ENCODE measurements around the gene RNF151.

The RNF151 gene

DNA sequence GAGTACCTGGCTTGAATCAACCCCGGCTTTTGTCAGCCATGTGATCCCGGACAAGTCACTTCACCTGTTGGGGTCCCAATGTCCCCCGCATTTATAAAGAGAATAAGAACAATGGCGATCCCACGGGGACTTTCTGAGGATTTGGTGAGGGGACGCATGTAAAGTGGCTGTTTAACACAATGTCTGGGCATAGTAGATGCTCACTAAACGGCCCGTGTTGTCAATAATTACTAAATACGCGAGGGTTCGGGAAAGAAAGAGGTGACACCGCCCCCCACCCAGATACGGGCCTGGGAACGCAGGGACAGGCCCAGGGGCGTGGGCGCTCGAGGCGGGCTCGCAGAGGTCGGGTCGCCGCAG lies 24.9 kb downstream of the RNF151 start:
- DNase-seq (ENCODE audit: low read depth), result no peak

DNA sequence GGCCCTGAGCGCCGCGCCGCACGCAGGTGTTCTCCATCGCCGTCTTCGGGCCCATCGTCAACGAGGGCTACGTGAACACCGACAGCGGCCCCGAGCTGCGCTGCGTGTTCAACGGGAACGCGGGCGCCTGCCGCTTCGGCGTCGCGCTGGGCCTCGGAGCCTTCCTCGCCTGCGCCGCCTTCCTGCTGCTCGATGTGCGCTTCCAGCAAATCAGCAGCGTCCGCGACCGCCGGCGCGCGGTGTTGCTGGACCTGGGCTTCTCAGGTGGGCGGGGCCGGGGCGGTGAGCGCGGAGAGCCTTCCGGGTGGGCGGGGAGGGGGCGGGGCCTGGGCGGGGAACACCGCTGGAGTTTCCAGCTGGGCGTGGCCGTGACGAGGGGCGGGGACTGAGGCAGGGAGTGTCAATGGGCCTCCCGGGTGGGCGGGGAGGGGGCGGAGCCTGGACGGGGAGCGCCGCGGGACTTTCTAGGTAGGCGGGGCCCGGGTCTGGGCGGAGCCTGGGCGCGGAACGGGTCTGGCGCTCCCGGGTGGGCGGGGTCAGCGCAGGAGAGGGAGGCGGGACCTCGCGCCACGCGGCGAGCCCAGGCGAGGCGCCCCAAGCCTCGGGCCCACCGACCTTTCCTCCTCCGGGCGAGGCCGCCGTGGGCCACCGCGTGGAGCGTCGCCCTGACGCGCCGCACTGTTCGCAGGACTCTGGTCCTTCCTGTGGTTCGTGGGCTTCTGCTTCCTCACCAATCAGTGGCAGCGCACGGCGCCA lies 25.5 kb downstream of the RNF151 start:
- no peak for DNase-seq (ENCODE audit: low read depth)

DNA sequence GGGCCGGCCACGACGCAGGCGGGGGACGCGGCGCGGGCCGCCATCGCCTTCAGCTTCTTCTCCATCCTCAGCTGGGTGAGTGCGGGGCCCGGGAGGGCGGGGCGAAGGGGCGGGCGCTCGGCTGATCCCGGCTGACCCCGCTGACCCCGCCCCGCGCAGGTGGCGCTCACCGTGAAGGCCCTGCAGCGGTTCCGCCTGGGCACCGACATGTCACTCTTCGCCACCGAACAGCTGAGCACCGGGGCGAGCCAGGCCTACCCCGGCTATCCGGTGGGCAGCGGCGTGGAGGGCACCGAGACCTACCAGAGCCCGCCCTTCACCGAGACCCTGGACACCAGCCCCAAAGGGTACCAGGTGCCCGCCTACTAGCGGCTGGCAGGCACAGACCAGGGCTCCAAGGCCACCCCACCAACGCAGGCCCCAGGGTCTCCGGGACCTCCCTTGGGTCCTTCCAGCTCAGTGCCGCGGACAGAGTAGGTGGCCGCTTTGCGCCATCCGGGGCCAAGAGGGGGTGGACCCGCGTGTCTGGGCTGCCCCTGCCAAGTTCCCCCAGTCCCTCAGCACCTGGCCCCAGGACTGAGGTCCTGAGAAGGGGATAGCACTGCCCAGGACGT lies 26.2 kb downstream of the RNF151 start:
- DNase-seq (ENCODE audit: low read depth), result no peak

DNA sequence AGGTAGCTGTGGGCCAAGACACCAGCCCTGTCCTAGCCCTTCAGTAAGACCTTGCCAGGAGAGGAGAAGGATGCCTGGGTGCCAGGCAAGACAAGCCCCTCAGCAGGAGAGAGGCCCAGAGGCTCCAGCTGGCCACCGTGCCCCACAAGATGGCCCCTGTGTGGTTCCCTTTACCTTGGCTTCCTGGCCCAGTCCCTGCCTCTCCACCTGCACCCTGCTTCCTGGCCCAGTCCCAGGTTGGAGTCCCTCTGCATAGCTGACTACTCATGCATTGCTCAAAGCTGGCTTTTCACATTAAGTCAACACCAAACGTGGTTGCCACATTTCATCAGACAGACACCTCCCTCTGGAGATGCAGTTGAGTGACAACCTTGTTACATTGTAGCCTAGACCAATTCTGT lies 27.1 kb downstream of the RNF151 start:
- DNase-seq (ENCODE audit: low read depth), result no peak

DNA sequence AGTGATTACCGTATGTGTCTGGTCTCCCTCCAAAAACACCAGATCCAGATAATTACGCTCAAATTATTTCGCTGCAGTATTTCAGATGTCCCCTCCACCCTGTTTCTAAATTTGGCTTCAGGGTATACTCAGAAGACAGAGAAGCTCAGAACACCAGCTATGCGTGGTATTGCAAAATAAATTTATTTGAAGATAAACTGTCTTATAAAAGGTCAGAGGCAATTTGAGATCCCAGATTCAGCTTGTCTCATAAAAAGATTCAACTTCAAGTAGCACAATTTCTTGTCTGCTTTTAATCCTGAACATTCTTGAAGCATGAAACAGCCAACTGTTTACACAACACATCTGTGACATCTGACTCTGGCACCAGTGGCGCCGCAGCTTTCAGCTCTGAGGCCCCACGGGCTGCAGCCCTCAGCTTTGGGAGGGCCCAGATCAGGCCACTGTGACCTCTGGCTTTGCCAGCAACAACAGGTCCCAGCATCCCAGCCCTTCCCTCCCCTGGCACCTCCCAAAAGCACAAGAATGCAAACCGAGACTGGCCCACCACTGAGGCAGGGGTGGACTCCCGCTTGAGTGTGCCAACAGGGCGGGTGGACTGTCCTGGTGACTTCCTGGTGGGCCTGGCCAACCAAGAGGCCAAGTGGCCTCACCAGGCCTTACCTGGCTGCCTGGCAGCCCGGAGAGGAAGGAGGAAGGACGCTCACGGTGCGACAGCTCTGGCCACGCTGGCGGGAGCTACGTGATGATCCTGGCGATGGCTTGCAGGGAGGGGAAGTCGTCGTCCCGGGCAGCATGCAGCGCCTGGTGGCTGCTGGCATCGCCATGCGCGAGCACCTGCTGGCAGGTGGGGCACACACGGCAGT lies 31.1 kb downstream of the RNF151 start:
- DNase-seq (ENCODE audit: low read depth), result no peak

DNA sequence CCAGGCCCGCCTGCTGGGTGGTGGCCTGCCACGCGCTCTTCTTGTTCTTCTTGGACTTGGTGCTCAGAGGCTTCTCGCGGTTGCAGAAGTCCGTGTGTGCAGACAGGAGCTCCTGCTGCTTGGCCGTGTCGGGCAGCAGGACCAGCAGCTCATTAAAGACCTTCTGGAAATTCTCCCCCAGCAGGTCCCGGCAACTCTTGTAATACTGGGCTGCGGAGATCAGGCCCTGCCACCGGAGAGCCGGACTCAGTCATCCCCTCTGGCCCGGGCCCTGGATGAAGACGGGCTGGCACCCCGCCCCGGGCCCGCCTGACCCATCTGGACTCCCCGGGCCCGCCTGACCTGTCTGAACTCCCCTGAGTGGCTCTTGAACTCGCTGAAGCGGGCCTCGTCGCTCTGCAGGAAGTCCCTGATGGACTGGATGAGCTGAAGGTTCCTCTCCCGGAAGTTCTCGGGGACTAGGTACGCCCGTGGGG lies 31.7 kb downstream of the RNF151 start:
- no peak for DNase-seq (ENCODE audit: low read depth)

DNA sequence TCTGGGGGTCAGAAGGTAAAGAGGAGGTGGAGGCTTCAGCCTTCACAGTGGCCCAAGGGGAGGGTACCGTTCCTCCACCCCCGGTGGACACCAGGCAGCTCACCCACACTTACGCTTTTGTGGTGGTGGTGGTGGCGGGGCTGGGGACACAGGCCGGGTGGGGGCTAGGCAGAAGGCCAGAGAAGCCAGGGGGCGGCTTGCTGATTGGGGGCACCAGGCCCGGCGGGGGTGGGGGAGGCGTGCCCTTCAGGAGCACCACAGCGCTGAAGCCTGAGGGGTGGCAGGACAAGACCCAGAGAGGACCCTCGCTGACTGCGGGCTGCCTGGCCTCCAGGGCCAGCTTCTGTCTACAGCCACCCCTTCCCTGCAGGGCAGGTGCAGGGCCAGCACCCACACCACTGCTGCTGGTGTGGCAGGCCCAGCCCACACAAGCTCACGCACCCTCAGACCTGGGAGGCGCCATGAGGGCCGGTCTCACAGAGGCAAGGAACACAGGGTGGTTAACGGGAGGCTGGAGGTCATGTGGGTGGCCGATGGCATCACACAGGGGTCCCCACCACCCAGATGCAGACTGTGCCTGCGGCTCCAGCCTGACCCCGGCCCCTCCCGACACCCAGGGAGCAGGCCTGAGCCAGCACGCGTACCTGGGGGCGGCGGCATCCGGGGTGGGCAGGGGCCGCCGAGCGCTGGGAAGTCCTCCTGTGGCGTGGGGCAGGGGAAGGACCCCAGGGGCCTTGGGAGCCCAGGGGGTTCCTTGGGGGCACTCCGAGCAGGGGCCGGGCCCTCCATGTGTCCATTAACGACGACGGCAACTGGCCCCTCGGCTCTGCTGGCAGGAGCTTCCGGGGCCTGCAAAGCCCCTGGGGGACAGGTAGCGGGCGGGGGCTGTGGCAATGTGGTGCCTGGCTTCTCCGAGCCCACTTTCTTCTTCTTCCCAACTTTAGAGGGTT lies 32.5 kb downstream of the RNF151 start:
- DNase-seq (ENCODE audit: low read depth), result no peak

DNA sequence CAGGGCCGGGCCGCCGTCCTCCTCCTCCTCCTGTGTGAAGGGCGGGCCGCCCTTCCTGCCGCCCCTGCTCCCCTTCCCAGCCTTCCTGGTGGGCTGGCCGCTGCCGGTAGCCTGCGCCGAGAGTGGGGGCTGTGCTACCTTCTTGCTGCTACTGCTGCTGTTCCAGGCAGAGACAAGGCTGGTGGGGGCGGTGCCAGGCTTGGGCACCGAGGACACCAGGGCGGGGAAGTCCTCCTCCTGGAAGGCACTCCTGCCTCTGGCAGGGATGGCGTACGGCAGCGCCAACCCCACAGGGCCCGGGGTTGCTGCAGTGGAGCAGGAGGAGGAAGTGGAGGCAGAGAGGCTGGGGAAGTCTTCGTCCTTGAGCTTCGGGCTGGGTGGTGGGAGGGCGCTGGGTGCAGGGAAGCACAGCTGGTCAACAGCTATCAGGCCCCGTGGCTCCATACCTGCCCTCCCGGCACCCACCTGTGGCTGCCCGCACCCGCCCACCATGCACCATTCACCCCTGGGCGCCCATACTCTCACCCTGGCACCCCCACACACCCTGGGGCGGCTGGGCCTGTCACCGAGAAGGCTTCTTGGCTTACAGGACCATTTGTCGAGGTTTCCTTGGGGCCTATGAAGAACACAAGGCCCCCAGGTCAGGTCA lies 33.3 kb downstream of the RNF151 start:
- no peak for DNase-seq (ENCODE audit: low read depth)

DNA sequence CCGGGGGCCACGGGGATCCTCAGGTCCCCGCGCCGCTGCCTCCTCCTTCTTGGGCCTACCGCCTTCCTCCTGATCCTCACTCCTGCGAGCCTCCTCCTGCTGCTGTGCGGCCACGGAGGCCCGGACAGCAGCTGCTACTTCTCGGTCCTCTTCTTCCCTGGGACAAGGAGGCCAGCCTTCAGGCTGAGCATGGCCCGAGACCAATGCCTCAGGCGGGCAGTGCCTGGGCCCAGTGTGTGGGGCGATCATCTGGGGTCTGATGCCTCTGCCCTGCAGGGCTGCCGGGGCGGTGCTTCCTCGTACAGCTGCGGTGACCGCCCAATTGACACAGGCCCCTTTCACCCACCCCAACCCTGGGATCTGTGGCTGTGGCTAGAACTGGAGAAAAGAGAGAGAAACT lies 34.4 kb downstream of the RNF151 start:
- DNase-seq (ENCODE audit: low read depth), result no peak

DNA sequence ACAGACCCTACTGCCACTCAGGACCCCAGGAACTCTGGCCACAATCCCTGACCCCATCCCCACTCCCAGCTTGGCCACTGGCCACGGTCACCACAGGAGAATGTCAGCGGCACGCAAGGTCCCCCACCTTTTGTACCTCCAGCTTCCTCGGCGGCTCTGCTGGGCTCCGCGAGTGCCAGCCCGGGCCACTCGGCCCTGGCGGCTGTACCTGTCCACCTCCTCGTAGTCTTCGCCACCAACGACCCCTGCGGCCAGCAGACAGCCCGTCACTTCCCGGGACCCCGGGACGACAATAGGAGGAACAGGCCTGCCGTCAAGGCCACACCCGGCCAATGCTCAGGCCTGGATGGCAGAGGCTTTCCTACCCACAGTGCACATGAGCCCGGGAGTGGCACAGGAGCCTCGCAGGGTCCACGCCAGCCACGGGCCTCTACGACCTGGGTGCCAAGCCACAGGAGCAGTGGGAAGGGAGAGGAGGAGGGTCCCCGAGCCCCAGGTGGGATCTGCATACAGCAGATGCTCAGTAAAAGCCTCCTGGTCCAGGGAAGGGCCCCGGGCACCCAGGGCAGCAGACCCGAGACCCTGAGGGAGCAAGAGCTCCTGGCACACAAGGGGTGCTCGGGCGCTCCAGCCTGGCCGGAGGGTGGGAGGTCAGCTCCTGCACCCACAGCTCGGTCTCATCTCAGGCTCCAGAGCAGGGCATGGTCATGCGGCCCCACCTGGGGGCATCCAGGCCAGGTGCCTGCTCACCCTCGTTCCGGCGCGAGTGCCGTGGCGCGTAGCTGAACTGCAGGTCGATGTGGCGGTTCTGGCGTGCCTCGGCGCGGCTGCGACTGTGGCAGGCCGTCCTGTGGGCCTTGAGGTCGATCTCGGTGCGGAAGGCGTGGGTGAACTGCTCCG lies 35.0 kb downstream of the RNF151 start:
- no peak for DNase-seq (ENCODE audit: low read depth)

DNA sequence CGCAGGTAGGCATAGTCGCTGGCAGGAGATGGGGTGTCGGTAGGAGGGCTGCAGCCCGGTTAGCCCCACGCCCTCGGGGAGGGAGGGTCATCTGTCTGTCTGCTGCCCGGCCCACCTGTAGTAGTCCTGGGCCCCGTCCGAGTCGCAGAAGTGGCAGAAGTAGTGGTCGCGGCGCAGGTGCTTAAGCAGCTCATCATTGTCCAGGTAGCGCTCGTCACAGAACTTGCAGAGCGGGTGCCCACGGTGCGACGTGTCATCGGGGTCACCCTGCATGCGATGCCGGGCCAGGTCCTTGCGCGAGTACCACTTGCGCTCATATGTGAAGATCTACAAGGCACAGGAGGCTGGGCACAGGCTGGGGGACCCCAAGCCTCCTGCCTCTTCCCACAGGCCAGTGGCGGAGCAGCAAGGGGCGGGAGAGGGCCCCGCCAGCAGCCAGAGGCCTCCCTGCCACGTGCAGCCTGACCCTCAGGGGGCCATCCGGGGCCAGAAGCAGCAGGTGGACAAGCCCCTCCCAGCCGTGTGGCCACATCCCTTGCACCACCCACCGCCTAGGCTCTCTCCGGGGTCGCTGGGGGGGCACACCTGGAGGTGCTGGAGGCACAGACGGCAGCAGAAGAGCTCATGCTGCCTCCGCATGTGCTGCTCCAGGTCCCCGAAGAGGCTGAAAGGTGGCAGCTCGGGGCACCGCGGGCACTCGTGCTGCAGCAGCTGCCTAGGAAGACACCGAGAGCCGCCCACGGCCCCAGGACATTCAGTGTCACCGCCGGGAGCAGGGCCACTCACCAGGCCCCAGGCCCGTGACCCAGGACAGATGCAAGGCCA lies 36.0 kb downstream of the RNF151 start:
- no peak for DNase-seq (ENCODE audit: low read depth)

DNA sequence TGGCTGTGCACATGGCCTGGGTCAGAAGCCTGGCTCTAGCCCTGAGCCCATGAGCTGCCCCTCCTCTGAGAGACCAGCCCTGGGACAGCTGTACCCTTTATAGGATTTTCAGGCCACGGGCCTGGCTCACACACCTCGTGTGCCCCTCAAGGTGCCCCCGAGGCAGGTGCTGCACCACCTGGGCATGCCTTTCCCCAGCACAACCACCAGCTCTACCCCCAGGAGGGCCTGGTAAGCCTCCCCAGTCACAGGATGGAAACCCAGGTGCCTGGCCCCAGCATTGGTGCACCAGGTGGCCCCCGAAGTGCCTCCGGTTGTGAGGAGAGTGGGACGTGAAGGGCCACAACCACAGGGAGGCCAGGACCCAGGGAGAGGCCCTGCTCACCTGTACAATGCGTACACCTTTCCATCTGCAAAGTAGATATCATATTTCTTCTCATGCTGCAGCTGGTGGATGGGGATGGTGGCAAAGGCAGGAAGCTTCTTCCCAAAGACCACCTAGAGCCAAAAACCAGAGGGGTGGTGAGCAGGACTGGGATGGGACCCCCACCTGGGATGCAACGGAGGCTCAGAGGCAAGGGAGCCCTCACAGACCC lies 36.7 kb downstream of the RNF151 start:
- DNase-seq (ENCODE audit: low read depth), result no peak

DNA sequence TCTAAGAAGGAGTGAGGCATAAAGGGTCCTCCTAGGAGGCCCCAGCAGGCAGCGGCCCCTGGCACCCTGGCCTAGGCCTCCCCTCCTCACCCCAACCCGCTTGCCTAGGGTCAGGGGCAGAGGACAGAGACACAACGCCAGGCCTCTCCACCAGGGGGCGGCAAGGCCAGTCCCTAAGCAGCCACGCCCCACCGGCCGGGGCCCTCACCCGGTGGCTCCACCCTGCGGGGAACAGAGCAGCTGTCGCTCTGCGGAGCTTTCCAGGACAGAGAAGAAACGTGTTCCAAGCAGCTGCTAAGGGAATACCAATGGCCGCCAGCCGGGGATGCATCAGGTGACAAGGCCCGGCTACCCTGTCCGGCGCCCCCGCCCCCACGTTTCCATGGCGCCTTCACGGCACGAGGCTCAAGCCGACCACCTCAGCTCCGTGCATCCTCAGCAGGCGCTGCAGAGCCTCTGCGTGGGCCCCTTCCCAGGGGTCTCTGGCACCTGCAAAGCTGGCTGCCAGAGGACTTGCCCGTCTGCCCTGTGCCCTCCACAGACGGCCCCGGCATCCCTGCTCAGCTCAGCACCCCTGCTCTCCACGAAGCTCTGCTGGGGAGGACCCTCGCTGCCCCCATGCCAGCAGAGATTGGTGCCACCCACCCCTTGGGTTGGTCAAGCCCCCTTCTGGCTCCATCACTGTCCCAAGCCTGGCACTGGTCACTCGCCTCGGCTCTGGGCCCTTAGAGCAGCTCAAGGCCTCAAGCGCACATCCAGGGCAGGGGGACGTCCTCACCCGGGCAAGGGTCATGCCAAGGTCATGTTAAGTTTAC lies 37.4 kb downstream of the RNF151 start:
- no peak for DNase-seq (ENCODE audit: low read depth)

DNA sequence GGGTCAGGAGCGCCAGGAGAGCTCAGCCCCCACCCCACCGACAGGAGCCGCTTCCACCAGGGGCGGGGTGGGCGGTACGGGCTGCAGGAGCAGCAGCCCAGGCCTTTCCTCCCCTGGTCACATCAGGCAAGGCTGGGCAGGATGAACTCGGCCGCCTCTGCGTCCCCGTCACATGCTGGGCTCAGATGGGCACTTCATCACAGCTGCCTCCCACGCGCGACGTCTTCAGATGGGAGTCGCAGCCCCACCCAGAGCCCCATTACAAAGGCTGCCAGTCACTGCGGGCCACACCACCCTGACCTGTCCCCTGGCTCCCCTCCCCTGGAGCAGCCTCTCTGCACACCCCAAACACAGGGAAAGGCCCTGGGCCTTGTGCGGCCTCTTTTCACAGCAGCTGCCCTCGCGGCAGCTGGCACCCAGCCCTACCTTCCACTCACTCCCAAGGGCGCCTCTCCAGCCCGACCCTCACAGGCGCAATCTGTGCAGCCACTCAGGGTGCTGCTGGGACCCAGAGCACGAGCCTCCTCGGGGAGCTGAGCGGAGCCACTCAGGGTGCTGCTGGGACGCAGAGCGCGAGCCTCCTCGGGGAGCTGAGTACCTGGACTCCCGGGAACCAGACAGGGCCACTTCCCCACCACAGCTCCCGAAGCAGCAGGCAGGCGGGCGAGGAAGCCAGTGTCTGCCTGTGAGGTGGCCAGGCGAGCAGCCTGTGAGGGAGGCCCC lies 38.3 kb downstream of the RNF151 start:
- no peak for DNase-seq (ENCODE audit: low read depth)

DNA sequence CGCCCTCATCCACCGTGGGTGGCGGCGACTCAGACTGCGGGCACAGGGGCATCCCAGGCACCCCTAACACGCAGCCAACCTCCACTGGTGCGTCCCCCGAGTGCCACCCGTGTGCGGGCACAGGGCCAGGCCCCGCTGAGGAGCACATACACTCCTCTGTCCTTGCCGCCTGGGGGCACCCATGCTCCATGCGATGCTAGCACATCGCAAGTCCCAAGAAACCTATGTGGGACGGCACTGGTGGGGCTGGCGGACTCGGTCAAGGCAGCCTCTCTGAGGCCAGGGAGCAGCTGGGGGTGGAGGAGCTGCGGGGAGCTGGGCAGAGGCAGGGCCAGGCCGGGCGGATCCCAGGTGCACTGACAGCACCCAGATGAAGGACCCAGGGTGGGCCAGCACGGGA lies 39.0 kb downstream of the RNF151 start:
- DNase-seq (ENCODE audit: low read depth), result no peak

DNA sequence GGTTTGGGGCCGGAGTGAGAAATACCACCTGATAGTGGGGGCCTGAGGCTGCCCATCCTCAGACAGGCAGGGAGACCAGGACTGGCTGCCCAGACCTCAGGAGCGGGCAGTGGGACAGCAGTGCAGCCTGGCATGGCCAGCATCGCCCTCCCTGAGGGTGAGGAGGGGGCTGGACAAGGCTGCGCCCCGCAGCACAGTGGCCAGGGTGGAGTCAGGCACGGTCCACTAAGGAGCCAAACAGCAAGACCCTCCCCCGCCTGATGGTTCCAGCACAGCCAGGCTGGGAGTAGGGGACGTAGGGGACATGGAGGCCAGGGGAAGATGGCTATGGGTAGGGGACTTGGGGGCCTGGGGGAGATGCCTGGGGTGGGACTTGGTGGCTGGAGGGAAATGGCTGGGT lies 39.7 kb downstream of the RNF151 start:
- DNase-seq (ENCODE audit: low read depth), result no peak

DNA sequence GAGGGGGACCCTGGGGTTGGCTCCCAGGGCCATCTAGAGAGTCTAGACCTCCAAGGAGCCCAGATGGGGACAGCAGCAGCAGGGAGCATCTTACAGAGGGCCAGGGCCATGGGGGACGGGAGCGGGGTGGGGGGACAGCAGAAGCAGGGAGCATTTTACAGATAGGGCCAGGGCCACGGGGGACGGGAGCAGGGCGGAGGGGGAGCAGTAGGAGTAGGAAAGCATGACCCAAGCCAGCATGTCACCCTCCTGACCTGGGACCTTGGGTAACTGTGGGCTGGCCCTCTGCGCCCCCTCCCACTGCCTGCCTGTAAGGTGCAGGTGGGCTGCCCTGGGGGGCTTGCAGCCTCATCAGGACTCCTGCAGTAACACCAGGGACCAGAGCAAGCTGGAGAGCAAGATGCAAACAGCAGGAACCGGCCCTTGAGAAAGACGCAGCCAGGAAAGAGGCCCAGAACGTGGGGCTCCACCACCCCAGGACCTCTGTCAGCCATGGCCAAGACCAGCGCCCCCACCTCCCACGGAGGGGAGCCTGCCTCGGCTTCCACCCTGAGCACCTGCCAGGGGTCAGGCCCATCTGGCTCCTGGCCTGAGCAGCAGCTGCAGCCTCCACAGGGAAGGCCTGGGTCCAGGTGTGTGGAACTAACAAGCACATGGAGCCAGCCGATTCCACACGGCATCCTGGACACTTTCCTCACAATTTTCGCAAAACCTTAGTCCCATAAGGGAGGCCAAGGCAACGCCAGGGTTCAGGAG lies 40.6 kb downstream of the RNF151 start:
- DNase-seq (ENCODE audit: low read depth), result no peak
